HAP-1 (cell line): ENCODE data around the gene ADAMTS9.

ENCODE experiments used
- DNase-seq, 2 experiments: peaks; one replicate each; pipeline ENCODE4 v3.0.0-alpha.2; 2016 to 2020; ENCODE audit warnings: low spot score in 2 of 2
- H3K27me3 ChIP-seq: fragments of 250-450 bp; sonication (Bioruptor Pico); 2 replicates; pipeline ENCODE4 v1.5.1; 2020; ENCODE audit warnings: low read depth, mild to moderate bottlenecking, moderate library complexity
- H3K36me3 ChIP-seq: fragments of 250-450 bp; sonication (Bioruptor Pico); replicated peaks from 2 replicates; pipeline ENCODE4 v1.5.1; 2020; ENCODE audit warnings: mild to moderate bottlenecking
- H3K4me1 ChIP-seq: fragments of 250-450 bp; sonication (Bioruptor Pico); 2 replicates; pipeline ENCODE4 v1.5.1; 2020; ENCODE audit warnings: mild to moderate bottlenecking
- H3K4me3 ChIP-seq: fragments of 250-450 bp; sonication (Bioruptor Pico); 2 replicates; pipeline ENCODE4 v1.5.1; 2020; ENCODE audit warnings: mild to moderate bottlenecking, moderate library complexity
- H3K9me3 ChIP-seq: fragments of 250-450 bp; sonication (Bioruptor Pico); 2 replicates; pipeline ENCODE4 v1.5.1; 2020; ENCODE audit warnings: mild to moderate bottlenecking, moderate library complexity
- in situ Hi-C: fragments of 300-500 bp; cut with MboI; formaldehyde crosslinking; loops from 3 replicates; pipeline ENCODE4 v1.14.3; 2020; ENCODE audit warnings: low sequenced_read_pairs, inconsistent platforms, mixed read lengths

ADAMTS9 gene

GRCh38 chr3:64655160-64655559 lies 32.6 kb downstream of the ADAMTS9 start:
- H3K27me3 ChIP-seq, result no peaks in the 10 kb centered on the region
- no peak for DNase-seq
- H3K9me3 ChIP-seq, result no peaks in the 10 kb centered on the region
- no peaks in the 10 kb centered on the region for H3K36me3 ChIP-seq
- in situ Hi-C loops, result no loop called here
- H3K4me1 ChIP-seq, result peaks cover 7% of the 10 kb centered on the region
- H3K4me3 ChIP-seq, result no peak overlapping the region

GRCh38 chr3:64654013-64654412 lies 33.8 kb downstream of the ADAMTS9 start:
- no peaks in the 10 kb centered on the region for H3K9me3 ChIP-seq
- no peak for DNase-seq
- H3K4me3 ChIP-seq, result no peak overlapping the region
- no peaks in the 10 kb centered on the region for H3K36me3 ChIP-seq
- no peaks in the 10 kb centered on the region for H3K27me3 ChIP-seq
- H3K4me1 ChIP-seq, result peaks cover 10% of the 10 kb centered on the region
- in situ Hi-C loops, result no loop called here

- H3K36me3 ChIP-seq, result no peaks in the 10 kb centered on the region
- H3K27me3 ChIP-seq, result no peaks in the 10 kb centered on the region
- in situ Hi-C loops, result no loop called here
- H3K4me3 ChIP-seq, result no peak overlapping the region
- H3K9me3 ChIP-seq, result no peaks in the 10 kb centered on the region
- peaks cover 3% of the 10 kb centered on the region; the same call in 1 of the 2 replicates for H3K4me1 ChIP-seq
- DNase-seq, result no peak
Measured at GRCh38 chr3:64653101-64653500, 34.7 kb downstream of the ADAMTS9 start.

GRCh38 chr3:64651741-64652241 lies 36.0 kb downstream of the ADAMTS9 start:
- in situ Hi-C loops, result no loop called here
- no peak for DNase-seq
- no peaks in the 10 kb centered on the region for H3K9me3 ChIP-seq
- H3K4me1 ChIP-seq, result peaks cover 3% of the 10 kb centered on the region; the same call in 1 of the 2 replicates
- H3K36me3 ChIP-seq, result no peaks in the 10 kb centered on the region
- H3K27me3 ChIP-seq, result no peaks in the 10 kb centered on the region
- no peak overlapping the region for H3K4me3 ChIP-seq

GRCh38 chr3:64651303-64651702 lies 36.5 kb downstream of the ADAMTS9 start:
- no peak for DNase-seq
- no peaks in the 10 kb centered on the region for H3K27me3 ChIP-seq
- H3K4me1 ChIP-seq, result peaks cover 3% of the 10 kb centered on the region; the same call in 1 of the 2 replicates
- H3K9me3 ChIP-seq, result no peaks in the 10 kb centered on the region
- no peak overlapping the region for H3K4me3 ChIP-seq
- in situ Hi-C loops, result no loop called here
- H3K36me3 ChIP-seq, result no peaks in the 10 kb centered on the region

- in situ Hi-C loops, result no loop called here
- Histone ChIP-seq H3K4me3 (no peak overlapping the region), H3K27me3 (no peaks in the 10 kb centered on the region), H3K9me3 (no peaks in the 10 kb centered on the region), H3K4me1 (peaks cover 3% of the 10 kb centered on the region; the same call in 1 of the 2 replicates), H3K36me3 (no peaks in the 10 kb centered on the region)
- no peak for DNase-seq
Measured at GRCh38 chr3:64650715-64651114, 37.1 kb downstream of the ADAMTS9 start.

- Histone ChIP-seq H3K9me3 (no peaks in the 10 kb centered on the region), H3K36me3 (no peaks in the 10 kb centered on the region), H3K4me3 (no peak overlapping the region), H3K27me3 (no peaks in the 10 kb centered on the region), H3K4me1 (peaks cover 3% of the 10 kb centered on the region; the same call in 1 of the 2 replicates)
- in situ Hi-C loops, result no loop called here
- peak in 1 of 2 experiments; percentile 66 for DNase-seq
Measured at GRCh38 chr3:64650096-64650622, 37.6 kb downstream of the ADAMTS9 start.

- in situ Hi-C loops, result no loop called here
- no peak overlapping the region for H3K4me3 ChIP-seq
- DNase-seq, result no peak
- no peaks in the 10 kb centered on the region for H3K27me3 ChIP-seq
- H3K4me1 ChIP-seq, result peaks cover 3% of the 10 kb centered on the region; the same call in 1 of the 2 replicates
- H3K9me3 ChIP-seq, result no peaks in the 10 kb centered on the region
- H3K36me3 ChIP-seq, result no peaks in the 10 kb centered on the region
Measured at GRCh38 chr3:64648927-64649906, 38.6 kb downstream of the ADAMTS9 start.

- in situ Hi-C loops, result no loop called here
- H3K4me3 ChIP-seq, result no peak overlapping the region
- no peaks in the 10 kb centered on the region for H3K9me3 ChIP-seq
- no peaks in the 10 kb centered on the region for H3K36me3 ChIP-seq
- H3K27me3 ChIP-seq, result no peaks in the 10 kb centered on the region
- peak in 1 of 2 experiments; percentile 26 for DNase-seq
- peaks cover 3% of the 10 kb centered on the region; the same call in 1 of the 2 replicates for H3K4me1 ChIP-seq
Measured at GRCh38 chr3:64647825-64648224, 40.0 kb downstream of the ADAMTS9 start.

GRCh38 chr3:64645243-64645642 lies 42.6 kb downstream of the ADAMTS9 start:
- in situ Hi-C loops, result no loop called here
- no peak overlapping the region for H3K4me3 ChIP-seq
- DNase-seq, result no peak
- H3K36me3 ChIP-seq, result no peaks in the 10 kb centered on the region
- H3K27me3 ChIP-seq, result no peaks in the 10 kb centered on the region
- no peaks in the 10 kb centered on the region for H3K9me3 ChIP-seq
- H3K4me1 ChIP-seq, result peaks cover 3% of the 10 kb centered on the region; the same call in 1 of the 2 replicates

- DNase-seq, result no peak
- in situ Hi-C loops, result no loop called here
- Histone ChIP-seq H3K9me3 (no peaks in the 10 kb centered on the region), H3K27me3 (no peaks in the 10 kb centered on the region), H3K4me1 (peaks cover 1% of the 10 kb centered on the region; the same call in 1 of the 2 replicates), H3K4me3 (no peak overlapping the region), H3K36me3 (no peaks in the 10 kb centered on the region)
Measured at GRCh38 chr3:64644483-64644882, 43.3 kb downstream of the ADAMTS9 start.

- DNase-seq, result peak in 1 of 2 experiments; percentile 8
- in situ Hi-C loops, result no loop called here
- peaks cover 3% of the 10 kb centered on the region; the same call in 1 of the 2 replicates for H3K4me1 ChIP-seq
- H3K9me3 ChIP-seq, result no peaks in the 10 kb centered on the region
- H3K4me3 ChIP-seq, result no peak overlapping the region
- no peaks in the 10 kb centered on the region for H3K27me3 ChIP-seq
- H3K36me3 ChIP-seq, result no peaks in the 10 kb centered on the region
Measured at GRCh38 chr3:64642327-64643151, 45.3 kb downstream of the ADAMTS9 start.

GRCh38 chr3:64638981-64639481 lies 48.8 kb downstream of the ADAMTS9 start:
- Histone ChIP-seq H3K4me1 (peaks cover 3% of the 10 kb centered on the region; the same call in 1 of the 2 replicates), H3K27me3 (no peaks in the 10 kb centered on the region), H3K9me3 (no peaks in the 10 kb centered on the region), H3K4me3 (no peak overlapping the region), H3K36me3 (no peaks in the 10 kb centered on the region)
- in situ Hi-C loops, result no loop called here
- DNase-seq, result no peak
